22Rv1 (cell line): ENCODE results near the gene PIP5KL1.

Source experiments
- ZFX ChIP-seq: fragments of 450-650 bp; IDR thresholded peaks from 2 replicates; pipeline ENCODE4 v1.6.1; 2017; ENCODE audit warnings: antibody characterized with exemption, borderline replicate concordance
- TF ChIP-seq, protein P1 (sequence below): fragments of 450-650 bp; IDR thresholded peaks from 2 replicates; pipeline ENCODE4 v1.5.1; 2017; ENCODE audit warnings: mild to moderate bottlenecking

GRCh38 chr9:127904561-127905003 is 26.0 kb downstream of the PIP5KL1 start:
- TF ChIP-seq, protein P1, sequence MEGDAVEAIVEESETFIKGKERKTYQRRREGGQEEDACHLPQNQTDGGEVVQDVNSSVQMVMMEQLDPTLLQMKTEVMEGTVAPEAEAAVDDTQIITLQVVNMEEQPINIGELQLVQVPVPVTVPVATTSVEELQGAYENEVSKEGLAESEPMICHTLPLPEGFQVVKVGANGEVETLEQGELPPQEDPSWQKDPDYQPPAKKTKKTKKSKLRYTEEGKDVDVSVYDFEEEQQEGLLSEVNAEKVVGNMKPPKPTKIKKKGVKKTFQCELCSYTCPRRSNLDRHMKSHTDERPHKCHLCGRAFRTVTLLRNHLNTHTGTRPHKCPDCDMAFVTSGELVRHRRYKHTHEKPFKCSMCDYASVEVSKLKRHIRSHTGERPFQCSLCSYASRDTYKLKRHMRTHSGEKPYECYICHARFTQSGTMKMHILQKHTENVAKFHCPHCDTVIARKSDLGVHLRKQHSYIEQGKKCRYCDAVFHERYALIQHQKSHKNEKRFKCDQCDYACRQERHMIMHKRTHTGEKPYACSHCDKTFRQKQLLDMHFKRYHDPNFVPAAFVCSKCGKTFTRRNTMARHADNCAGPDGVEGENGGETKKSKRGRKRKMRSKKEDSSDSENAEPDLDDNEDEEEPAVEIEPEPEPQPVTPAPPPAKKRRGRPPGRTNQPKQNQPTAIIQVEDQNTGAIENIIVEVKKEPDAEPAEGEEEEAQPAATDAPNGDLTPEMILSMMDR, result no peak
- no peak for TF ChIP-seq ZFX
